Upper lobe of right lung (tissue), 1 donor: ENCODE results near the gene SCN11A. TPM values are rescaled to one million over a fixed set of nuclear protein-coding genes. Genes with fewer than 3 reads are reported as not detected.

Experiments used
- ATAC-seq: fragments of 200-7000 bp; cut with Tn5 transposase; one replicate; pipeline ENCODE4 v1.9.1; 2020; ENCODE audit warnings: mild to moderate bottlenecking, moderate library complexity
- DNase-seq: peaks from one replicate; pipeline ENCODE4 v3.0.0-alpha.2; 2020
- H3K27ac ChIP-seq: fragments of 200-600 bp; one replicate; pipeline ENCODE4 v1.8.0; 2022
- H3K27me3 ChIP-seq: fragments of 200-600 bp; one replicate; pipeline ENCODE4 v1.8.0; 2022; ENCODE audit warnings: mild to moderate bottlenecking
- H3K36me3 ChIP-seq: fragments of 200-600 bp; one replicate; pipeline ENCODE4 v1.8.0; 2022
- H3K4me1 ChIP-seq: fragments of 200-600 bp; one replicate; pipeline ENCODE4 v1.8.0; 2022
- H3K4me3 ChIP-seq: fragments of 200-600 bp; one replicate; pipeline ENCODE4 v1.8.0; 2022; ENCODE audit warnings: mild to moderate bottlenecking
- H3K9me3 ChIP-seq: fragments of 200-600 bp; one replicate; pipeline ENCODE4 v1.8.0; 2022
- CTCF ChIP-seq: fragments of 200-600 bp; IDR thresholded peaks from one replicate; pipeline ENCODE4 v1.8.0; 2022; ENCODE audit warnings: antibody characterized with exemption
- intact Hi-C: fragments of 100-400 bp; cut with DNase I; formaldehyde crosslinking; loops from one replicate; pipeline ENCODE4 v1.11.0; 2022
- total RNA-seq: library from RNA; stranded (reverse); fragmentation: NEBNext Ultra II Directional; extraction: Animal tissue kit (Norgen Biotek cat#: 25700); gene quantifications from one replicate; pipeline ENCODE4 v1.2.1, GENCODE V29; 2021
- donor health status: DM: no; HTN: yes; CAD: no; lungs with severe emphysema.

SCN11A gene
- total RNA-seq, 1 donor from 2014 or later = 0.14 TPM

GRCh38 chr3:39050029-39050428 lies 1.7 kb downstream of the SCN11A start:
- Histone ChIP-seq H3K27me3 (no peaks in the 10 kb centered on the region), H3K27ac (no peak overlapping the region), H3K36me3 (no peaks in the 10 kb centered on the region), H3K9me3 (no peaks in the 10 kb centered on the region), H3K4me1 (peaks cover 14% of the 10 kb centered on the region), H3K4me3 (no peak overlapping the region)
- ATAC-seq (peak; percentile 79), DNase-seq (no peak)
- intact Hi-C loops = no loop called here
- TF ChIP-seq CTCF = no peak

GRCh38 chr3:39038165-39038564 lies 13.6 kb downstream of the SCN11A start:
- intact Hi-C loops = no loop called here
- Histone ChIP-seq H3K27ac (no peak overlapping the region), H3K4me3 (no peak overlapping the region), H3K9me3 (no peaks in the 10 kb centered on the region), H3K36me3 (no peaks in the 10 kb centered on the region), H3K4me1 (no peaks in the 10 kb centered on the region), H3K27me3 (no peaks in the 10 kb centered on the region)
- ATAC-seq (no peak), DNase-seq (no peak)
- no peak for TF ChIP-seq CTCF

- Histone ChIP-seq H3K27ac (no peak overlapping the region), H3K9me3 (no peaks in the 10 kb centered on the region), H3K36me3 (no peaks in the 10 kb centered on the region), H3K27me3 (no peaks in the 10 kb centered on the region), H3K4me3 (no peak overlapping the region), H3K4me1 (no peaks in the 10 kb centered on the region)
- TF ChIP-seq CTCF = no peak
- no peak for DNase-seq
- ATAC-seq = no peak
- intact Hi-C loops = no loop called here
These were observed 22.2 kb downstream of the SCN11A start for GRCh38 chr3:39029556-39029955.

- H3K27me3 ChIP-seq = no peaks in the 10 kb centered on the region
- no peaks in the 10 kb centered on the region for H3K4me1 ChIP-seq
- no peak overlapping the region for H3K4me3 ChIP-seq
- no peaks in the 10 kb centered on the region for H3K9me3 ChIP-seq
- no peaks in the 10 kb centered on the region for H3K36me3 ChIP-seq
- no peak overlapping the region for H3K27ac ChIP-seq
- intact Hi-C loops = no loop called here
- no peak for TF ChIP-seq CTCF
- ATAC-seq (no peak), DNase-seq (no peak)
These were observed 23.2 kb downstream of the SCN11A start for GRCh38 chr3:39028546-39028945.

GRCh38 chr3:39025222-39025970 lies 26.3 kb downstream of the SCN11A start:
- no peaks in the 10 kb centered on the region for H3K9me3 ChIP-seq
- no peaks in the 10 kb centered on the region for H3K36me3 ChIP-seq
- no peak for TF ChIP-seq CTCF
- no peaks in the 10 kb centered on the region for H3K27me3 ChIP-seq
- H3K4me1 ChIP-seq = no peaks in the 10 kb centered on the region
- H3K4me3 ChIP-seq = no peak overlapping the region
- H3K27ac ChIP-seq = no peak overlapping the region
- ATAC-seq (peak; percentile 55), DNase-seq (no peak)
- intact Hi-C loops = no loop called here

- no peak for DNase-seq
- H3K27me3 ChIP-seq = no peaks in the 10 kb centered on the region
These were observed 27.2 kb downstream of the SCN11A start for GRCh38 chr3:39024497-39024896.

More at GRCh38 chr3:39024497-39024896, 27.2 kb downstream of the SCN11A start:
- H3K4me3 ChIP-seq = no peak overlapping the region
- H3K9me3 ChIP-seq = no peaks in the 10 kb centered on the region
- H3K27ac ChIP-seq = no peak overlapping the region
- no peak for ATAC-seq
- intact Hi-C loops = no loop called here
- no peaks in the 10 kb centered on the region for H3K4me1 ChIP-seq
- no peaks in the 10 kb centered on the region for H3K36me3 ChIP-seq
- no peak for TF ChIP-seq CTCF
